Loucy (cell line): ENCODE results near the gene CARS2.

ENCODE experiments used
- H2AFZ ChIP-seq: fragments of 200-600 bp; sonication (generic); 2 replicates; pipeline ENCODE4 v1.6.0; 2016; ENCODE audit warnings: antibody characterized with exemption, mild to moderate bottlenecking, low read length, moderate library complexity
- H3F3A ChIP-seq: fragments of 200-600 bp; 2 replicates; pipeline ENCODE4 v1.6.0; 2016; ENCODE audit warnings: antibody characterized with exemption, low read depth, mild to moderate bottlenecking
- H3K27me3 ChIP-seq: fragments of 200-600 bp; sonication (generic); 2 replicates; pipeline ENCODE4 v1.6.1; 2014; ENCODE audit warnings: low read length, mild to moderate bottlenecking; ENCODE audit not compliant: insufficient read depth, poor library complexity, severe bottlenecking
- H3K36me3 ChIP-seq: fragments of 200-600 bp; sonication (generic); 2 replicates; pipeline ENCODE4 v1.6.1; 2016; ENCODE audit warnings: low read length; ENCODE audit not compliant: insufficient read depth
- H3K4me1 ChIP-seq: fragments of 200-600 bp; sonication (generic); 2 replicates; pipeline ENCODE4 v1.5.1; 2014; ENCODE audit warnings: low read length, mild to moderate bottlenecking; ENCODE audit not compliant: insufficient read depth, poor library complexity, severe bottlenecking
- H3K4me2 ChIP-seq: fragments of 200-600 bp; sonication (generic); 2 replicates; pipeline ENCODE4 v1.6.0; 2014; ENCODE audit warnings: antibody characterized with exemption, low read length, low read depth, mild to moderate bottlenecking; ENCODE audit not compliant: poor library complexity, severe bottlenecking
- H3K4me3 ChIP-seq: fragments of 200-600 bp; sonication (generic); 2 replicates; pipeline ENCODE4 v1.5.1; 2014; ENCODE audit warnings: low read length, mild to moderate bottlenecking, mixed read lengths; ENCODE audit not compliant: poor library complexity, severe bottlenecking
- H3K79me2 ChIP-seq: fragments of 200-600 bp; sonication (generic); 2 replicates; pipeline ENCODE4 v1.6.1; 2014; ENCODE audit warnings: low read length; ENCODE audit not compliant: insufficient read depth
- H3K9ac ChIP-seq: fragments of 200-600 bp; sonication (generic); 2 replicates; pipeline ENCODE4 v1.6.0; 2014; ENCODE audit warnings: mild to moderate bottlenecking, low read depth, low read length, moderate library complexity; ENCODE audit not compliant: poor library complexity, severe bottlenecking
- H3K9me2 ChIP-seq: fragments of 200-600 bp; sonication (generic); replicated peaks from 2 replicates; pipeline ENCODE4 v1.6.1; 2016; ENCODE audit warnings: low read depth, low read length, mixed read lengths
- H3K9me3 ChIP-seq: fragments of 200-600 bp; sonication (generic); 2 replicates; pipeline ENCODE4 v1.6.1; 2014; ENCODE audit warnings: mild to moderate bottlenecking, antibody characterized with exemption, low read length, low read depth; ENCODE audit not compliant: insufficient read depth
- H4K20me1 ChIP-seq: fragments of 200-600 bp; sonication (generic); 2 replicates; pipeline ENCODE4 v1.6.0; 2014; ENCODE audit warnings: antibody characterized with exemption, low read length, mild to moderate bottlenecking; ENCODE audit not compliant: insufficient read depth, poor library complexity, severe bottlenecking
- EZH2phosphoT487 ChIP-seq: fragments of 200-600 bp; IDR thresholded peaks from 2 replicates; pipeline ENCODE4 v1.6.1; 2018; ENCODE audit warnings: antibody characterized with exemption, mild to moderate bottlenecking, moderate library complexity, borderline replicate concordance
- TF ChIP-seq, protein P1 (sequence below): fragments of 200-600 bp; sonication (generic); conservative IDR thresholded peaks from 2 replicates; pipeline ENCODE4 v1.5.1; 2014; ENCODE audit warnings: mild to moderate bottlenecking, antibody characterized with exemption, low read length

Gene CARS2

DNA sequence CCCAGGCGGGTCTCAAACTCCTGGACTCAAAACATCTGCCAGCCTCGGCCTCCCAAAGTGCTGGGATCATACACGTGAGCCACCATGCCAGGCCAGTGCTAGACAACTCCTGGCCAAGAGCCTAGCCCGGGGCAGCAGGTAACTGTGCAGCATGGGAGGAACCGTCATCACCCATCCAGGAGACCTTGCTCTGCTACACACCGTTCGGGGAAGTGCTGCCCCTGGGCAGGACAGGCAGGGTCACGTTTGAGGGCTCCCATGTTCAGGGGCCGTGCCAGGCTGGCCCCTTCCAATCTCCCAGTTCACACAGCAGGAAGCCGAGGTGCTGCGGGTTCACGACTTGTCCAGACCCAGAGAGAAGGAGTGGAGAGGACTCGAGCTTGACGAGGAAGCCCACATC, 55.5 kb downstream of the CARS2 start:
- H4K20me1 ChIP-seq, result peaks cover 5% of the 10 kb centered on the region
- TF ChIP-seq EZH2phosphoT487, result no peak
- TF ChIP-seq, protein P1, sequence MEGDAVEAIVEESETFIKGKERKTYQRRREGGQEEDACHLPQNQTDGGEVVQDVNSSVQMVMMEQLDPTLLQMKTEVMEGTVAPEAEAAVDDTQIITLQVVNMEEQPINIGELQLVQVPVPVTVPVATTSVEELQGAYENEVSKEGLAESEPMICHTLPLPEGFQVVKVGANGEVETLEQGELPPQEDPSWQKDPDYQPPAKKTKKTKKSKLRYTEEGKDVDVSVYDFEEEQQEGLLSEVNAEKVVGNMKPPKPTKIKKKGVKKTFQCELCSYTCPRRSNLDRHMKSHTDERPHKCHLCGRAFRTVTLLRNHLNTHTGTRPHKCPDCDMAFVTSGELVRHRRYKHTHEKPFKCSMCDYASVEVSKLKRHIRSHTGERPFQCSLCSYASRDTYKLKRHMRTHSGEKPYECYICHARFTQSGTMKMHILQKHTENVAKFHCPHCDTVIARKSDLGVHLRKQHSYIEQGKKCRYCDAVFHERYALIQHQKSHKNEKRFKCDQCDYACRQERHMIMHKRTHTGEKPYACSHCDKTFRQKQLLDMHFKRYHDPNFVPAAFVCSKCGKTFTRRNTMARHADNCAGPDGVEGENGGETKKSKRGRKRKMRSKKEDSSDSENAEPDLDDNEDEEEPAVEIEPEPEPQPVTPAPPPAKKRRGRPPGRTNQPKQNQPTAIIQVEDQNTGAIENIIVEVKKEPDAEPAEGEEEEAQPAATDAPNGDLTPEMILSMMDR, result no peak
- H3K9me3 ChIP-seq, result no peaks in the 10 kb centered on the region
- H3F3A ChIP-seq, result no peaks in the 10 kb centered on the region
- H3K36me3 ChIP-seq, result peaks cover 41% of the 10 kb centered on the region; the same call in 1 of the 2 replicates
- no peak overlapping the region for H3K4me3 ChIP-seq
- no peak overlapping the region for H3K4me2 ChIP-seq
- no peaks in the 10 kb centered on the region for H3K9me2 ChIP-seq
- no peak overlapping the region for H3K9ac ChIP-seq
- H3K79me2 ChIP-seq, result no peaks in the 10 kb centered on the region
- H3K27me3 ChIP-seq, result no peaks in the 10 kb centered on the region
- H3K4me1 ChIP-seq, result no peaks in the 10 kb centered on the region
- H2AFZ ChIP-seq, result no peak overlapping the region

DNA sequence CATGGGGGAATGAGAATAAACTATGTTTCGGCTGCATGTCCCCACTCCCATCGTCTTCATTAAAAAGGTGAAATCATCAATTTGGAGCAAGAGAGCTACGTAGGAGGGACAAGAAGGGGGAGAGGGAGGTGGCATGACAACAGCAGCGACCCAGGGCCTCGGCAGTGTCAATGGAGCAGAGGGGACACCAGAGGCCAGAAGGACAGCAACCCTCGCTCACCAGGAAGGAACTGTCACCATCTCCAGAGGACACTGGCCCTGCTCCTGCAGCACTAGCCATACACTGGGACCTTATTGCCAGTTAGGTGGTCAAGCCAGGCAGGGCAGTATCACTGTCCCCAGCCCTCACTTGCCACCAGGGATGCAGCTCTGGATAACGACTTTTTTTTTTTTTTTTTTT, 56.4 kb downstream of the CARS2 start:
- H3K4me3 ChIP-seq, result no peak overlapping the region
- peaks cover 43% of the 10 kb centered on the region; the same call in 1 of the 2 replicates for H3K36me3 ChIP-seq
- no peak overlapping the region for H3K9ac ChIP-seq
- TF ChIP-seq, protein P1, result no peak
- TF ChIP-seq EZH2phosphoT487, result no peak
- no peaks in the 10 kb centered on the region for H4K20me1 ChIP-seq
- no peak overlapping the region for H3K4me2 ChIP-seq
- no peaks in the 10 kb centered on the region for H3K4me1 ChIP-seq
- H3F3A ChIP-seq, result no peaks in the 10 kb centered on the region
- no peaks in the 10 kb centered on the region for H3K9me2 ChIP-seq
- H3K9me3 ChIP-seq, result no peaks in the 10 kb centered on the region
- no peaks in the 10 kb centered on the region for H3K27me3 ChIP-seq
- no peak overlapping the region for H2AFZ ChIP-seq
- H3K79me2 ChIP-seq, result no peaks in the 10 kb centered on the region

DNA sequence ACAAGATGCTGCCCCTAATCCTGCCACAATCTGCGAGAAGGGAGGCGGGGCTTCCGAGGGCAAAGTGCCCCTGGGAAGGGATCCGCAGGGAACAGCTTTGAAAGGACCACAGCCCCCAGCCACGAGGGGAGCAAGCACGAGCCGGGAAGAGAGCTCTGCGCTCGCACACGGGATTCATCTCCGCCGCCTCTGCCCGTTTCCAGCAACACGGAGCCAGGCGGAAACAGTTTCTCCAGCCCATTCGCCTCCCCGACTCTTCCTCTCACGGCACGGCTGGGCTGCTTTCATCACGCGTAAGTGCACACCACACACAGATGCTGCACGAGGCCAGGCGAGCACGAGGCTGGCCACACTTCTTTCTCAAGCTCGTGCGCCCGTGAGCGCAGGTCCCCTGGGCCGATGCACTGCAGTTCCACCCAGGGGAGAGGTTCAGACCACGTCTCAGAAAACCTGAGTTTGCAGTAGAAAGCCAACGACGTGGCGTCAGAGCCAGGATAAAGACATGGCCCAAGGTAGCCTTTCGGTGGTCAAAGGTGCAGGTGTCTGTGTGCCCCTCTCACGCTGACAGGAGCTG, 57.0 kb downstream of the CARS2 start:
- Histone ChIP-seq H3K4me1 (no peaks in the 10 kb centered on the region), H3K27me3 (no peaks in the 10 kb centered on the region), H3K9me2 (no peaks in the 10 kb centered on the region), H4K20me1 (no peaks in the 10 kb centered on the region), H3K9ac (no peak overlapping the region), H3K4me2 (no peak overlapping the region), H3K79me2 (no peaks in the 10 kb centered on the region), H2AFZ (no peak overlapping the region), H3K36me3 (peaks cover 47% of the 10 kb centered on the region; the same call in 1 of the 2 replicates), H3K4me3 (no peak overlapping the region), H3K9me3 (no peaks in the 10 kb centered on the region), H3F3A (no peaks in the 10 kb centered on the region)
- TF ChIP-seq EZH2phosphoT487, result no peak
- TF ChIP-seq, protein P1, result no peak
